Activated CD4-positive, alpha-beta memory T cell treated with anti-CD3 and anti-CD28 coated beads for 36 hours (primary cell): ENCODE results near the gene KRT78. TPM values are rescaled to one million over a fixed set of nuclear protein-coding genes. Genes with fewer than 3 reads are reported as not detected.

Experiments used
- CTCF ChIA-PET: fragments of 350-600 bp; sonication (Branson Sonifier 250); formaldehyde crosslinking; loops from one replicate; lab custom pipeline; 2021; ENCODE audit warnings: antibody characterized with exemption, inconsistent platforms; lab: Charles Lee
- POLR2A ChIA-PET: fragments of 350-600 bp; sonication (Branson Sonifier 250); formaldehyde crosslinking; loops from one replicate; lab custom pipeline; 2021; ENCODE audit warnings: antibody characterized with exemption; lab: Charles Lee
- DNase-seq: peaks from one replicate; pipeline ENCODE4 v3.0.0-alpha.2; 2020
- H3K27ac Mint-ChIP-seq: one replicate; pipeline ENCODE4 v1.8.0; 2021; ENCODE audit warnings: mixed read lengths
- H3K27me3 Mint-ChIP-seq: one replicate; pipeline ENCODE4 v1.8.0; 2021; ENCODE audit warnings: mixed read lengths
- H3K36me3 Mint-ChIP-seq: one replicate; pipeline ENCODE4 v1.8.0; 2021; ENCODE audit warnings: mixed read lengths
- H3K4me1 Mint-ChIP-seq: one replicate; pipeline ENCODE4 v1.8.0; 2021; ENCODE audit warnings: low read depth, mixed read lengths
- H3K4me3 Mint-ChIP-seq: one replicate; pipeline ENCODE4 v1.8.0; 2021; ENCODE audit warnings: mild to moderate bottlenecking, mixed read lengths
- H3K9me3 Mint-ChIP-seq: one replicate; pipeline ENCODE4 v1.8.0; 2021; ENCODE audit warnings: mixed read lengths
- intact Hi-C: fragments of 100-400 bp; cut with micrococcal nuclease; formaldehyde crosslinking; loops from one replicate; pipeline ENCODE4 v1.15.1; 2023
- total RNA-seq, 2 experiments: library from RNA; stranded (reverse); gene quantifications; one replicate each; pipeline ENCODE4 v1.2.3, GENCODE V29; 2021

Gene KRT78
- total RNA-seq, 2 experiments from 2014 or later: not detected

- H3K36me3 Mint-ChIP-seq: no peaks in the 10 kb centered on the region
- H3K9me3 Mint-ChIP-seq: no peaks in the 10 kb centered on the region
- no peak overlapping the region for H3K27ac Mint-ChIP-seq
- POLR2A ChIA-PET: no interaction called here
- no peak for DNase-seq
- CTCF ChIA-PET: no interaction called here
- H3K27me3 Mint-ChIP-seq: peaks cover 21% of the 10 kb centered on the region
- H3K4me3 Mint-ChIP-seq: no peak overlapping the region
- intact Hi-C loops: no loop called here
- peaks cover 3% of the 10 kb centered on the region for H3K4me1 Mint-ChIP-seq
These were observed 56.4 kb downstream of the KRT78 start for GRCh38 chr12:52792185-52793029.

- H3K9me3 Mint-ChIP-seq: no peaks in the 10 kb centered on the region
- peaks cover 21% of the 10 kb centered on the region for H3K27me3 Mint-ChIP-seq
- intact Hi-C loops: no loop called here
- no peak overlapping the region for H3K4me3 Mint-ChIP-seq
- POLR2A ChIA-PET: no interaction called here
- DNase-seq: no peak
- H3K27ac Mint-ChIP-seq: no peak overlapping the region
- no peaks in the 10 kb centered on the region for H3K36me3 Mint-ChIP-seq
- peaks cover 3% of the 10 kb centered on the region for H3K4me1 Mint-ChIP-seq
- CTCF ChIA-PET: no interaction called here
These were observed 57.3 kb downstream of the KRT78 start for GRCh38 chr12:52791271-52792184.

GRCh38 chr12:52790427-52791270 is 58.1 kb downstream of the KRT78 start:
- CTCF ChIA-PET: no interaction called here
- DNase-seq: no peak
- H3K36me3 Mint-ChIP-seq: no peaks in the 10 kb centered on the region
- no peaks in the 10 kb centered on the region for H3K9me3 Mint-ChIP-seq
- peaks cover 21% of the 10 kb centered on the region for H3K27me3 Mint-ChIP-seq
- peaks cover 3% of the 10 kb centered on the region for H3K4me1 Mint-ChIP-seq
- no peak overlapping the region for H3K27ac Mint-ChIP-seq
- intact Hi-C loops: no loop called here
- H3K4me3 Mint-ChIP-seq: no peak overlapping the region
- POLR2A ChIA-PET: no interaction called here

- H3K4me1 Mint-ChIP-seq: peaks cover 3% of the 10 kb centered on the region
- ChIA-PET CTCF (no interaction called here), POLR2A (no interaction called here)
These were observed 59.0 kb downstream of the KRT78 start for GRCh38 chr12:52789637-52790426.

GRCh38 chr12:52788876-52789636 is 59.7 kb downstream of the KRT78 start:
- CTCF ChIA-PET: interaction anchor here (1.4 kb wide), 1 partner anchor 90 kb away, joined by 4 read pairs; no protein-coding TSS in a partner anchor
- no peaks in the 10 kb centered on the region for H3K36me3 Mint-ChIP-seq
- no peaks in the 10 kb centered on the region for H3K9me3 Mint-ChIP-seq

More at GRCh38 chr12:52789637-52790426, 59.0 kb downstream of the KRT78 start:
- no peak overlapping the region for H3K27ac Mint-ChIP-seq
- DNase-seq: peak; percentile 11
- H3K36me3 Mint-ChIP-seq: no peaks in the 10 kb centered on the region
- intact Hi-C loops: no loop called here
- H3K27me3 Mint-ChIP-seq: peaks cover 26% of the 10 kb centered on the region
- H3K9me3 Mint-ChIP-seq: no peaks in the 10 kb centered on the region
- no peak overlapping the region for H3K4me3 Mint-ChIP-seq

GRCh38 chr12:52788192-52788875 is 60.5 kb downstream of the KRT78 start:
- ChIA-PET CTCF (interaction anchor here (1.4 kb wide), 1 partner anchor 91 kb away, joined by 4 read pairs; no protein-coding TSS in a partner anchor), POLR2A (no interaction called here)
- H3K27ac Mint-ChIP-seq: no peak overlapping the region
- H3K9me3 Mint-ChIP-seq: no peaks in the 10 kb centered on the region
- no peak overlapping the region for H3K4me3 Mint-ChIP-seq
- peaks cover 3% of the 10 kb centered on the region for H3K4me1 Mint-ChIP-seq
- no peak for DNase-seq
- intact Hi-C loops: no loop called here
- no peaks in the 10 kb centered on the region for H3K36me3 Mint-ChIP-seq
- peaks cover 35% of the 10 kb centered on the region for H3K27me3 Mint-ChIP-seq

More at GRCh38 chr12:52788876-52789636, 59.7 kb downstream of the KRT78 start:
- POLR2A ChIA-PET: no interaction called here
- Mint-ChIP-seq H3K27ac (no peak overlapping the region), H3K27me3 (peaks cover 28% of the 10 kb centered on the region), H3K4me3 (no peak overlapping the region), H3K4me1 (peaks cover 3% of the 10 kb centered on the region)
- DNase-seq: no peak
- intact Hi-C loops: no loop called here

Other genes with a start within 250 kb of the KRT78 start
- under 1 TPM in 1 of 2 experiments, not detected in 1; 0.17 TPM for gene KRT72, start 247.5 kb downstream of the KRT78 start, total RNA-seq
- under 1 TPM in 1 of 2 experiments, not detected in 1; 0.19 TPM for gene KRT73, start 230.4 kb downstream of the KRT78 start, total RNA-seq
- not detected for gene KRT2, start 196.8 kb downstream of the KRT78 start, total RNA-seq
- not detected for gene KRT1, start 168.6 kb downstream of the KRT78 start, total RNA-seq
- not detected for gene KRT77, start 145.5 kb downstream of the KRT78 start, total RNA-seq
- gene KRT76, start 71.6 kb downstream of the KRT78 start, total RNA-seq: not detected
- not detected for gene KRT3, start 52.9 kb downstream of the KRT78 start, total RNA-seq
- gene KRT4, start 34.9 kb downstream of the KRT78 start, total RNA-seq: not detected
- gene KRT79, start 14.7 kb downstream of the KRT78 start, total RNA-seq: not detected
- gene KRT8, start 56.1 kb upstream of the KRT78 start, total RNA-seq: under 1 TPM; 0.51 to 0.67 TPM
- 1 to 10 TPM; 4.9 to 5.6 TPM for gene KRT18, start 100.1 kb upstream of the KRT78 start, total RNA-seq
- 100 to 1,000 TPM; 686 to 718 TPM for gene EIF4B, start 157.5 kb upstream of the KRT78 start, total RNA-seq
- 1 to 10 TPM; 1.8 to 2.4 TPM for gene TNS2, start 201.1 kb upstream of the KRT78 start, total RNA-seq
- gene SPRYD3, start 230.4 kb upstream of the KRT78 start, total RNA-seq: 10 to 100 TPM; 32.8 to 35.4 TPM
- gene IGFBP6, start 248.7 kb upstream of the KRT78 start, total RNA-seq: 1 to 10 TPM; 4.1 to 4.9 TPM